Jurkat, Clone E6-1 (cell line): ENCODE measurements around the gene IDH3G.
"Not testable (repeated sequence)": the region's sequence is repeated elsewhere in the genome, so short reads cannot be mapped to it uniquely, and the experiment has no call there.

ENCODE experiments used
- DNase-seq: peaks from one replicate; pipeline ENCODE4 v3.0.0-alpha.2; 2011; ENCODE audit warnings: low read depth, low spot score
- H3K4me3 ChIP-seq: 2 replicates; pipeline ENCODE4 v1.5.1; 2011; ENCODE audit warnings: mild to moderate bottlenecking, low read length, control low read depth, moderate library complexity

The IDH3G gene

GRCh38 chrX:153818571-153819383 is 24.6 kb upstream of the IDH3G start:
- peak overlapping the region; percentile 45 for H3K4me3 ChIP-seq
- no peak for DNase-seq

DNA sequence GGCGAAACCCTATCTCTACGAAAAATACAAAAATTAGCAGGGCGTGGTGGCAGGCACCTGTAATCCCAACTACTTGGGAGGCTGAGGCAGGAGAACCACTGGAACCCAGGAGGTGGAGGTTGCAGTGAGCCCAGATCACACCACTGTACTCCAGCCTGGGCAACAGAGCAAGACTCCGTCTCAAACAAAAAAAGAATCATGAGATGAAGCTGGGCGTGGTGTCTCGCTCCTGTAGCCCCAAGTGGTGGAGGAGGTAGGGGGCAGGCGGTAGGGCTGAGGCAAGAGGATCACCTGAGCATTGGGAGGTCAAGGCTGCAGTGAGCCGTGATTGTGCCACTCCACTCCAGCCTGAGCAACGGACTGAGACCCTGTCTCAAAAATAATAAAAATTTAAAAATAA is 23.9 kb upstream of the IDH3G start:
- DNase-seq, H3K4me3 ChIP-seq: not testable (repeated sequence)

- DNase-seq, result peak; percentile 23
- no peak overlapping the region for H3K4me3 ChIP-seq
Observed at GRCh38 chrX:153816831-153817690, 22.9 kb upstream of the IDH3G start.

- no peak overlapping the region for H3K4me3 ChIP-seq
Observed at GRCh38 chrX:153814591-153815315, 20.6 kb upstream of the IDH3G start.

DNA sequence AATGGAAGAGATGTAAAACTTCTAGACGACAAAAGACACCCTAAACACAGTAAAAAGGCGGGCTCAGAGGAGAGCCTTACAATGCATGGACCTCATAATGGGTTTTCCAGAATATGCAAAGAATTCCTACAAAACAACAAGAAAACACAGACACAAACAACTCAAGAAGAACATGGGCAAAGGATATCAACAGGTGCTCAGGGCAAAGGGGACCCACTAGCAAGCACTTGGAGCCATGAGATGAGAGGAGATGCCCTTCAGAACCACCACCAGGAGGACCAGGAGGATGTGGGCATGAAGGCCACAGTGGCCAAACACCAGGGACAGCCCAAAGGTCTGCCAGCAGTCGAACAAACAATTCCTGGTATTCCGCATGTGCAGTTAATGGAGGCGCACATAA is 19.0 kb upstream of the IDH3G start:
- no peak for DNase-seq
- H3K4me3 ChIP-seq, result no peak overlapping the region

More at GRCh38 chrX:153814591-153815315, 20.6 kb upstream of the IDH3G start:
- no peak for DNase-seq

DNA sequence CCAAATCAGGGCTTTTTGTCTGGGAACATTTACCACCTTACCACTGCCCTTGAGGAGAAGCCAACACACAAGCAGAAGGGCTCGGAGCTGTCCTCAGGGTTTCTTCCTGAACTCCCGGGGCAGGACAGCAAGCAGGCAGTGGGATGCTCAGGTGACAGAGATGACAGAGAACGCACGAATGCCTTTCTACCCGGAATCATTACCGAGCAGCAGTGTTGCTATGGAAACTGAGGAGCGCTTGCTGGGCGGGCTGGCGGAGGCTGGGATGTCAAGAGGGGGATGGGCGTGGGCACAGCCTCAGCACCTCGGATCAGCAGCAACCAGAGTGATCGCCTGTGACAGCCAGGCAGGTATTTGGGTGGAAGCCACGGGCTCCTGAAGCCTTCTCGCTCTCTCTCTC is 18.0 kb upstream of the IDH3G start:
- H3K4me3 ChIP-seq, result no peak overlapping the region
- no peak for DNase-seq

DNA sequence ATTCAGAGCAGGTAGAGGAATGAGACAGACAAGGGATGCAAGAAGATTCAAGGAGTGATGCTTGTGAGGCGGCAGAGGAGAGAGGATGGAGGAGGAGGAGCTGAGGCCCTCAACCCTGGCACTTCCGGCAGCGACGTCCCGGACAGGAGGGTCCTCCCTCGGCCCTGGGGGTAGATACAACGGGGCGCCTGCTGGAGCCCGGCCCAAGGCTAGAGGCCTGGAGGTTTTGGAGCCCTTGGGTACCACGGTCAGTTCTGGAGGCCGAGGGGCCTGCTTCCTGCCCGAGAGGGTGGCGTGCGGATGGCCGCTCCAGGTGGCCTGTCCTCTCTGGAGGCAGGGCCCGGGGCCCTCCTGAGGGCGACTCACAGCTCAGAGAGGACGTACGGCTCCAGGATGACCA is 13.8 kb upstream of the IDH3G start:
- DNase-seq, result no peak
- H3K4me3 ChIP-seq, result no peak overlapping the region

DNA sequence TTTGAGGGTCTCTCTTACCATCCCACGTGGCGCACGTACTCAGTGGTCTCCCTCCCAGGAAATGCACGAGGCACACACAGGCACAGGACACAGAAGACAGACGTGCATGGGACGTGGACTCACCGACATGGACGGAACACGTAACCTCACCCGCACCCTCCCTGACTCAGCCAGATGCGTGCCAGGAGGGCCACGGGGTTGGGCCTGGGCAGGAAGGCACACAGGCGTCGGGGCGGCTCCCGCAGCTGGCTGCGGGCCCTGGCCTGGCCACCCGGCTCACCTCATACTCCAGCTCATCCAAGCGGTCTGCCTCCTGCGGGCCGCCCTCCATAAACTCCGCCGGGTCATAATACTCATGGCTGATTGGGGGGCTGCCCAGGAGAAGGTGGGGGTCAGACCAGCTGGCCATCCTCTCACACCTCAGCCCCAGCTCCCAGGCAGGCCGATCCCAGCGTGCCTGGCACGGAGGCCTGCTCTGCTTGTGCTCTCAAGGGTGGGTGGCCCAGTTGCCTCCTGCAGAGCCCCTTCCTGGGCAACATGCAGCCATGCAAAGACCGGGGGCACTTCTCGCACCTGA is 12.9 kb upstream of the IDH3G start:
- no peak overlapping the region for H3K4me3 ChIP-seq
- no peak for DNase-seq

DNA sequence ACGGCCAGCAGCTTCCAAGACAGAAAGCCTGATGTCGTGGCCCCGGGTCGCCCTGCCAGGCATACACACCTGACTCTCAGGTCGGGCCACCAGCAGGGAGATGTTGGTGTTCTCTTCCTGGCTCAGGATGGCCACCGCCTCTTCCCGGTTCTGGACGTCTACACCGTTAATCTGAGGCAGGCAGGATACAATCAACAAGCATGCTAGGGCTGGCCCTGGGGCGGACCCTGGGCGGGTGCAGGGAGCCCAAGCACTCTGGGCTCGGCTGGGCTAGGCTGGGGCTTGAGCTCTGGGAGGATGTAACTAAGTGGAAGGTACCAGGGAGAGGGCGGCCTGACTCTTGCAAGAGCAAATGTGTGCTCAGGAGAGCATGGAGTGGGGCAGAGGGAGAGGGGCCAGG is 11.3 kb upstream of the IDH3G start:
- H3K4me3 ChIP-seq, result no peak overlapping the region
- DNase-seq, result no peak

DNA sequence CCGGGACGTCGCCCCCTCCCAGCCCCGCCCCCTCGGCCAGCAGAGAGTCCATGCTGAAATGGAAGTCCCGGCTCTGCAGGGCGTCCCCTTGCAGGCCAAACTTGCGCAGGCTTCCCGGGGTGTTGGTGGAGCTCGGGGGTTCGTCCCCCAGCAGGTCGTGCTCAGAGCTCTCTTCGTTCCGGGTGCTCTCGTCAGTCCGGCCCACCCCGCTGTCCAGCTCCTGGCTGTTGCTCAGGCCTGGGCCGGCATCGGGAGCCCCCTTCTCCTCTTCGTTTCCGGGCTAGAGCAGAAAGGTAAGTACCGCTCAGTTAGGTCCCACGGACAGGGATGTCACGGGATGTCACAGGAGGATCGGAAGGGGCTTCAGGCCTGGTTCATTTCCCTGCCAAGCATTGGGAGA is 10.4 kb upstream of the IDH3G start:
- no peak for DNase-seq
- H3K4me3 ChIP-seq, result no peak overlapping the region

DNA sequence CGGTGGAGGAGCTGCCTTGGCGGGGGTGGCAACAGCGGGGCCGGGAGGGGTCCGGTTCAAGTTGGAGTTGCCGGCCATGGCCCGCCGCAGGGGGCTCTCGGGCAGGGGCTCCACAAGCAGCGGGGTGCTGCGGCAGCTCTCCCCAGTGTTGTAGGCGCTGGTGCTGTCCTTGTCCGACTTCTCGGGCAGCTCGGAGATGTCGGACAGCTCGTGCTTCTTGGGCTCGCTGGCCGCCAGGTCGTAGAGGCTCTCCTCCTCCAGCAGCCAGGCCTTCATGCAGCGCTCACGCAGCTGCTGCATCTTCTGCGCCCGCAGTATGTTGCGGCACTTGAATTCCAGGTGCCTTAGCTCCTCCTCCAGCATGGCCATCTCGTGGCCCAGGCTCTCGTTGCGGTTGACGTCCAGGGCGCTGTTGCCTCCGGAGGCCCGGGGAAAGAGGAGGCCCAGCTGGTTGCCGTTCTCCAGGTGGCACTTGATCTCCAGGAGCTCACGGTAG is 10.0 kb upstream of the IDH3G start:
- H3K4me3 ChIP-seq, result no peak overlapping the region
- no peak for DNase-seq

DNA sequence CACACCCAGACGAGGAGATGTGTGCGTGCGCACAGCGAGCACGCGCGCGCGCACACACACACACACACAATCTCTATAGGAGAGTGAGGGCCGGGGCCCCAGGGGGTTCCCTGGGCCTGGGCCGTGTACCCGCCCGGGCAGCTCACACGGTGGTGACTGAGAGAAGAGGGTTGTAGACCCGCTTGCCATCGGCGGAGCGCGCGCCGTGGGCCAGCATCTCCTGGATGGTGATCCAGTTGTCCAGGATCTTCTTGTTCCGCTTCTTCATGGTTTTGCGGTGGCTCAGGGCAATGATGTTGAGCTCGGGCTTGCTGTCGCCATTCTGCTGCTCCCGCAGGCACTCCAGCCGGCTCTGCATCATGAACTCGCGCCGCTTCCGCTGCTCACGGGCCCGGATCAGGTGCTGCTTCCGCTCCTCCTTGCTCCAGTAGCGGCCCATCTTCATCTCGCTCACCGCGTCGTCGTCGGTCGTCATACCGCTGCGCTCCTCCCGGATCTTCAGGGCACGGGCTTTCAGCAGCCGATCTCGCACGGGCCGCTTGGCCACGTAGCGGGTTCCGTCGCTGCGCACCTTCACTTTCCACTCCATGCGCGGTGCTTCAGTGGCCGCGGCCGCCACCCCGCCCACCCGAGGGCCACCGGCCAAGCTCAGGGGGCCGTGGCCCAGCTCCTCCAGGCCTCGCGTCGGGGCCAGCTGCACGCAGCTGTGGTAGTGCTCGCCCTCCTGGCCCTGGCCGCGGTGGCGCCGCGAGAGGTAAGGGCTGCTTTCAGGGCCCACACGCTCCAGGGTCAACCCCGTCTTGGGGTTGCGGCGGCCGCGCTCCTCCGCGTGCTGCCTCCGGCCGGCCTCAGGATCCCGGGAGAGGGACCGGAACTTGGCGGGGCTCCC is 9.3 kb upstream of the IDH3G start:
- H3K4me3 ChIP-seq, result no peak overlapping the region
- DNase-seq, result no peak

- no peak overlapping the region for H3K4me3 ChIP-seq
- no peak for DNase-seq
Observed at GRCh38 chrX:153802513-153803045, 8.4 kb upstream of the IDH3G start.

DNA sequence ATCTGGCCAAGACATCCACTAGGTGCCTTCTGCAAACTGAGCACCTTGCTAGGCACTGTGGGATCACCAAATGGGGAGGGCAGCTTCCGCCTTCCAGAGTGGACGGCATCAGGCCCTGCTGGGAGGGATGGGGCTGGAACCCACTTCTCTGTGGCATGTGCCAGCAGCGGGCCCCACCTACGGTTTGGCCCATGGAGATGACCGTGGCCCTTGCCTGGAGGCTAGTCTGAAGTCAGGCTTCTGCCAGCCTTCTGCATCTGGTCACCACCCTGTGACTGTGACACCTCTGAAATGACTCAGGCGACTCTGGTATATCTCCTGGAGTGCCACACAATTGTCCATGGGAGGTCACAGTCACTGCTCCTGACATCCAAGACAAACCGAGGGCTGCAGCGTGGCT is 7.5 kb upstream of the IDH3G start:
- no peak for DNase-seq
- no peak overlapping the region for H3K4me3 ChIP-seq

- no peak overlapping the region for H3K4me3 ChIP-seq
- DNase-seq, result no peak
Observed at GRCh38 chrX:153800746-153801145, 6.6 kb upstream of the IDH3G start.

DNA sequence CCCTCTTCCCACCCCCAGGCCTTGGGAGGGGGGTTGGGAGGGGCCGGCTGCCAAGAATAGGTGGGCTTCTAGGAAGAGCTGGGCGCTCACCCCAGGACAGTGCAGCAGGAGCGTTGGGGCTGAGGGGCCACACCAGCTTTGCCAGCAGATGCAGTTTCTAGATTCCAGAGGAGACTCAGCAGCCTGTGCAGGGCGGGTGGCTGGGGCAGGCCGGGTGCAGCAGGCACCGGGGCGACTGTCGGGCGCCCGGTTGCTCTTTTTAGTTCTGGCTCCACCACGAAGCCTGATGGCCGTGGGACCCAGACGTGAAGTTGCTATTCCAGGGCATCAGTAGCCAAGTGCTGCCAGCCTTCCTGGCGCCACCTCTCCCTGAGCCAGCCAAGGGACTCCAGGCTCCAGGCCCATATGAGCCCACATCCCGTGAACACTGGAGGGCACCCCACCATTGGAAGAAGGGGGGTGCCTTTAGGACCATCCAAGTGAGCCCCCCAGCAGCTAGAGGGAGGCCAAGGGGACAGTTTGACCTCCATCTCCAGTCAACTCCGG is 6.1 kb upstream of the IDH3G start:
- H3K4me3 ChIP-seq, result no peak overlapping the region
- DNase-seq, result no peak

- DNase-seq, result no peak
- H3K4me3 ChIP-seq, result no peak overlapping the region
Observed at GRCh38 chrX:153799326-153799725, 5.2 kb upstream of the IDH3G start.
